GM21786 (cell line): ENCODE data around the gene LRRC27.

Source experiments
- ATAC-seq: cut with Tn5 transposase; IDR thresholded peaks from one replicate; pipeline ENCODE4 v1.9.1; 2021; ENCODE audit not compliant: unreplicated experiment

Gene LRRC27

DNA sequence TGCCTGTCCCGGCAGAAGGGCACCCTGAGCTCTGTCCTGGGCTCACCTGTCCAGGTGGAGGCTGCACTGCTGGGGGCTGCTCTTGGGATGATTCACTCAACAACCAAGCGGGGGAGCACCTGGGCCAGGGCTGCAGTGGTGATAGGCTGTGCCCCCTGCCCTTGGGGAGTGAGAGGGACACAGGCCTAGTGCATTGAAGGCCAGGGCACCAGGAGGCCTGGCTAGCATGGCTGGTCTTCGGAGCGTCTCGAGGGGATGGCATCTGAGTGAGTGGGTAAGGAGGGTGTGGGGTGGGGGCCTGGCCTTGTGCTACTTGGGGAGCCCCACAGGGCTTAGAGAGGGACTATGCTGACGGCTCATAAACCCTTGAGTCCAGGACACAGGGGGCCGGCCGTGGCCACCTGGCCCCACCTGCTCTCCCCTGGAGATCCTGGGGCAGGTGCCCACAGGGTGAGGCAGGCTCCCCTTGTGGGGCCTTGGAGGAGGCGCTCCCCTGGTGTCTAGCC lies 68.1 kb downstream of the LRRC27 start:
- no peak for ATAC-seq

GRCh38 chr10:132400547-132401151 lies 68.7 kb downstream of the LRRC27 start:
- no peak for ATAC-seq

DNA sequence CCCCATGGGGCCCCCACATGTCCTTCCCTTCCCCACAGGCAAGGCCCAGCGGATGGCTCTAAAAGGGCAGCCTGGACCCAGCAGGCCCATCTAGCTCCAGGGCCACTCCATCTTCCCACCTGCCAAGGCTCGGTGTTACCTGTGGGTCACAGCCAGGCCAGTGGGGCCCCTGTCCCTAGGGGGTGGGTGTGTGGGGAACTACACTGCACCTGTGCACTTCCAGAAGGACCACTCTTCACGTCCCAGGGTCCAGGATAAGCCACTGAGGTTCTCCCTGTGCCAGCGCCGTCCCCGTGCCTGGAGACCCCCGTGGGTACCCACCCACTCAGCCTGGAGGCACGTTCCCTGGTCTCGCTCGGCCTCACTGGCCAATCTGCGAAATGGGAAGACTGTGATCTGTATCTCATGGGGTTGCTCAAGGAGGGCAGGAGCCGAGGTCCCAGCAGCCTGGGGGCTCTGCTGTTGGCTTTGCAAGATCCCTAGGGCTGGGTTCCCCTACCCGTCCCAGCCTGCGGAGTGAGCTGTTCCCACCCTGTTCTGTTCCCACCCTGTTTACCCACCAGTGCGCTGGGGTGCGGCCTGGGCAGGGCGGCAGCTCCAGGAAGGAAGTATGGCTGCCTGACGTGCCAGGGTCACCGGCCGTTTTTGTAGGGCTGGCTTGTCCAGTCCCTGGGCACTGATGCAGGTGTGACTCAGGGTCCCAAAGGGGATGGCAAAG lies 69.6 kb downstream of the LRRC27 start:
- ATAC-seq, result no peak

DNA sequence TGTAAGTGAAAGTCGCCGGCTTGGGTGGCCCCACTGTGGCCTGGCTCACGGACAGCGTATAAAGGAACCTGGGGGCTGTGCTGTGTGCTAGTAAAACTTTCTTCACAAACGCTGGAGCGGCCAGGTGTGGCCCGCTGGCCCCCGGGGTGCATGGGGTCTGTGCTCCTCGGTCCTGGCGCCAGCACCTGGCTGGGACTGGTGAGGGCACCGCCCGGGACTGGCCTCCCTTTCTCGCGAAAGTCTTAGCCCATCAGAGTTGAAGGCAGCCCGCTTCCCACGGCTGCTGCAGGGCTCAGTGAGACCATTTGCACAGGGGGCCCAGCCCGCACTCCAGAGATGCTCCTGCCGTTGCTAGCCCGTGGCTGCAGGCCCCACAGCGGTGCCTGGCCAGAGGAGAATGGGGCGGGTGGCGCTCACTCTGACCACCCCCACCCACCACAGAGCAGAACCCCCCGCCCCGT lies 70.8 kb downstream of the LRRC27 start:
- ATAC-seq, result no peak

- ATAC-seq, result no peak
Observed at GRCh38 chr10:132403511-132404168, 71.6 kb downstream of the LRRC27 start.

DNA sequence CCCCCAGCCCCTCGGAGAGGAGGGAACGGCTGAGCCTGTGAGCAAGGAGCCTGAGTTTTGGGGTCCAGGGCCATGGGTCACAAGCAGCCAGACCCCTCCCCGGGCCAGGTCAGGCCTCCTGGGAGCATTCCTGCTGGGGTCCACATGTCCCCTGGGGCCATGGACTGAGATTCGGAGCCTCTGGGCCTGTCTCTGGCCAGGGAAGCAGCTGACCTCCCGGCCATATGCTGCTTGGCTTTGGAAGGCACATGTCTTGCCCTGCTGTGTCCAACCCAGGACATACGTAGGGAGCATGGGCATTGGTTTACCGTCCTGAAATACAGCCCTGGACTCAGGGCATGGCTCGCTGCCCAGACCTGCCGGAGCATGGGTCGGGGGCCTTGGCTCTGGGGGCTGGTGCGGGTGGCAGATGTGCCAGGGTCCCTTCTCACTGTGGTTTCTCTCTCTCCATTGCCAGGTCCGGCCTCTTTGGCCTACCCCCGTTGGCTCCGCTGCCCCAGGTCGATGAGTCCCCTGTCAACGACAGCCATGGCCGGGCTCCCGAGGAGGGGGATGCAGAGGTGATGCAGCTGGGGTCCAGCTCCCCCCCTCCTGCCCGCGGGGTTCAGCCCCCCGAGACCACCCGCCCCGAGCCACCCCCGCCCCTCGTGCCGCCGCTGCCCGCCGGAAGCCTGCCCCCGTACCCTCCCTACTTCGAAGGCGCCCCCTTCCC lies 72.3 kb downstream of the LRRC27 start:
- ATAC-seq, result no peak

GRCh38 chr10:132404911-132405462 lies 73.0 kb downstream of the LRRC27 start:
- ATAC-seq, result no peak

DNA sequence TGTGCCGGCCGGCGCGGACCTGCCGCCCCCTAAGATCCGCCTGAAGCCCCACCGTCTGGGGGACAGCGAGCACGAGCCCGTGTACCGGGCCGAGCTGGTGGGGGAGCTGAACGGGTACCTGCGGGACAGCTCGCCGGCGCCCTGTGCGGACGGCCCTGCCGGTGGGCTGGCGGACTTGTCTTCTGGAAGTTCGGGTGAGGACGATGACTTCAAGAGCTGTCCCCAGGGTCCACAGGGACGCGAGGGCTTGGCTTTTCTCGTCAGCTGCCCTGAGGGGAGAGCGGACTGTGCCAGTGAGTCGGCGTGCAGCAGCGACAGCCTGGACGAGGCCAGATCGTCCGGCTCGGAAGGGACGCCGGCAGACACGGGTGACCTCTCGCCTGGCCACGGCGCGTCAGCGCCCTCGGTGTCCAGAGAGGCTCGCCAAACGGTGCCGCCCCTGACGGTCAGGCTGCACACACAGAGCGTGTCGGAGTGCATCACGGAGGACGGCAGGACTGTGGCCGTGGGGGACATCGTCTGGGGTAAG lies 73.5 kb downstream of the LRRC27 start:
- ATAC-seq, result no peak

DNA sequence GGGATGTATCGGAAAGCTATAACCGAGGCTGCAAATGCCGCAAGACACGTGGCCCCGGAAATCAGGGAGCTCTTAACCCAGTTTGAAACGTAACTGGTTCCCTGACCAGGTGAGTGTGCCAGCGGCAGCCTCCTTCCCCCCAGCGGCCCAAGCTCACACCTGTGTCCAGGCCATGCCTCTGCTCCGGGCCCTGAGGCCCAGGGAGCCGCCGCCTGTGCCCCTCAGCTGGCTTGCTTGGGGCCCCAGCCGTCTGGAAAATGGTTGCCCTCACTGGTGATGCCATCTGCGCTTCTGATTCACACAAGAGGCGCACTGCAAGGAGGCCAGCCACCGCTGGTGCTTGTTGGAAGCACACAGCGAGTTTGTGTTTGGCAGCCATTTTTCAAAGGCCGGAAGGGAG lies 74.2 kb downstream of the LRRC27 start:
- ATAC-seq, result no peak

- no peak for ATAC-seq
Observed at GRCh38 chr10:132406750-132407149, 74.8 kb downstream of the LRRC27 start.

- ATAC-seq, result no peak
Observed at GRCh38 chr10:132407243-132407746, 75.3 kb downstream of the LRRC27 start.

- ATAC-seq, result no peak
Observed at GRCh38 chr10:132407846-132408278, 75.9 kb downstream of the LRRC27 start.

DNA sequence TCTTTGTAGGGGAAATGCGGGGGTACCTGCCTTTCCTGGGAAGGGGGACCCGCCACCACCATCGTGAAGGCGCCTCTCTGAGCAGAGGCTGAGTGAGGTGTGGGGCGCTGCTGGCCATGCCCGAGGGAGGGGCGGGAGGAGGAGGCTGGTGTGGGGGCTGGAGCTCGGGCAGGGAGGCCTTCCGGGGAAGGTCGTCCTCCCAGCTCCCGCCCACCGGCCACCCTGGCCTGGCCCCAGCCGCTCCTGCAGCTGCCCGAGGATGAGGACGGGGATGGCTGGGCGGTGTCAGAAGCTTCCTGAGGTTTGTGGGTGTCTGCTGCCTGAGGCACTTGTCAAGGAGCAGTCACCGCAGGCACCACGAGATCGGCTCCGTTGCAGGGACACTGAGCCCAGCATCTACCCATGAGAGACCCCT lies 76.4 kb downstream of the LRRC27 start:
- no peak for ATAC-seq

GRCh38 chr10:132408823-132409666 lies 77.1 kb downstream of the LRRC27 start:
- ATAC-seq, result no peak

GRCh38 chr10:132409667-132410028 lies 77.7 kb downstream of the LRRC27 start:
- ATAC-seq, result no peak

- no peak for ATAC-seq
Observed at GRCh38 chr10:132410056-132410778, 78.2 kb downstream of the LRRC27 start.

- ATAC-seq, result no peak
Observed at GRCh38 chr10:132410779-132411532, 79.0 kb downstream of the LRRC27 start.

DNA sequence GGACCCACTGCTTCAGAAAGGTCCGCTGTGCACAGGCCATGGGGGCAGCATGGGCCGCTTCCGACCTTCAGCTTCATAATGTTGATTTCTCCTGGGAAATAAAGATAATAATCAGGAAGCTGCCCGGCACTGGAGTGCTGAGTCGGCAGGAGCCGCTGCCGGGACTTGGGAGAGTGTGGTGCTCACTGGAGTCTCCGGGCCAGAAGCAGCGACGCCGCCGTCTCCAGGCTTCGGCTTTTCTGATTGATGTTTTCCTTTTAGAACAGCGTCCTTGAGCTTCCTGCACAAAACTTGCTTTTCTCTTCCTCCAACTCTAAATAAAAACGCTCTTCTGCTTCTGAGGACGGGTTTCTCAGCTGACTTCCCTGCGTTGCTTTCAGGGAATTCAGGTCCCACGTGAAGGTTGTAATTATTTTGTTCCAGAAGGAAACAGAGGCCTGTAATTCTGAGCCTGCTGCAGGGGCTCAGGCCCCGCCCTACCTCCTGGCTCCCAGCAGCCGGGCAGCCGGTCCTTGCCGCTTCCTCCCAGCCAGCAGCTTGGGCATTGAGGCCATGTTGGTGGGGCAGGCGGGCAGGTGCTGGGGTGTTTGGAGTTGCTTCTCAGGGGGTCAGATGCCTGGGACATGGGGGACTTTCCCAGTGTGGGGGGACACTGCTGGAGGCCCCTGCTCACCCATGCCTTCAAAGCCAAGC lies 79.7 kb downstream of the LRRC27 start:
- ATAC-seq, result no peak
